Activated naive CD4-positive, alpha-beta T cell treated with Interleukin-2 at 50 U/mL for 16 hours (primary cell): ENCODE measurements around the gene GNG12.

Source experiments
- DNase-seq: peaks from one replicate; pipeline ENCODE4 v3.0.0-alpha.2; 2020

GNG12 gene

GRCh38 chr1:67832737-67833601 lies at the start of gene GNG12:
Gene GNG12, minus strand, starts transcription at chr1:67833467. Its CDS starts 125,781 bp downstream, at chr1:67707686.
- DNase-seq: peak; percentile 6

GRCh38 chr1:67882196-67882958 lies 49.1 kb upstream of the GNG12 start:
- no peak for DNase-seq

GRCh38 chr1:67880056-67880601 lies 46.9 kb upstream of the GNG12 start:
- no peak for DNase-seq

GRCh38 chr1:67879485-67879884 lies 46.2 kb upstream of the GNG12 start:
- DNase-seq: no peak

GRCh38 chr1:67874501-67875111 lies 41.3 kb upstream of the GNG12 start:
- no peak for DNase-seq

GRCh38 chr1:67869233-67869632 lies 36.0 kb upstream of the GNG12 start:
- DNase-seq: no peak

GRCh38 chr1:67863637-67864036 lies 30.4 kb upstream of the GNG12 start:
- no peak for DNase-seq

- DNase-seq: no peak
Observed at GRCh38 chr1:67862685-67863084, 29.4 kb upstream of the GNG12 start.

- DNase-seq: no peak
Observed at GRCh38 chr1:67861856-67862516, 28.7 kb upstream of the GNG12 start.

- DNase-seq: no peak
Observed at GRCh38 chr1:67860776-67861175, 27.5 kb upstream of the GNG12 start.

- DNase-seq: no peak
Observed at GRCh38 chr1:67856921-67857320, 23.7 kb upstream of the GNG12 start.

GRCh38 chr1:67855961-67856360 lies 22.7 kb upstream of the GNG12 start:
- DNase-seq: no peak

GRCh38 chr1:67855444-67855843 lies 22.2 kb upstream of the GNG12 start:
- DNase-seq: no peak

- no peak for DNase-seq
Observed at GRCh38 chr1:67853704-67854103, 20.4 kb upstream of the GNG12 start.

- no peak for DNase-seq
Observed at GRCh38 chr1:67851800-67852199, 18.5 kb upstream of the GNG12 start.

GRCh38 chr1:67850611-67851075 lies 17.4 kb upstream of the GNG12 start:
- DNase-seq: no peak

- no peak for DNase-seq
Observed at GRCh38 chr1:67850151-67850551, 16.9 kb upstream of the GNG12 start.

GRCh38 chr1:67847466-67847865 lies 14.2 kb upstream of the GNG12 start:
- no peak for DNase-seq

- no peak for DNase-seq
Observed at GRCh38 chr1:67846538-67846937, 13.3 kb upstream of the GNG12 start.

- no peak for DNase-seq
Observed at GRCh38 chr1:67844988-67845387, 11.7 kb upstream of the GNG12 start.

- no peak for DNase-seq
Observed at GRCh38 chr1:67843746-67844145, 10.5 kb upstream of the GNG12 start.

GRCh38 chr1:67843331-67843730 lies 10.1 kb upstream of the GNG12 start:
- DNase-seq: no peak

- no peak for DNase-seq
Observed at GRCh38 chr1:67840449-67840848, 7.2 kb upstream of the GNG12 start.
